SU-DHL-6 (cell line): ENCODE measurements around the gene TGM3.

Experiments used
- EZH2phosphoT487 ChIP-seq: fragments of 200-600 bp; sonication (generic), shearing (Covaris generic); conservative IDR thresholded peaks from 2 replicates; pipeline ENCODE4 v1.6.1; 2018; ENCODE audit warnings: mild to moderate bottlenecking, antibody characterized with exemption, low read length, moderate library complexity, mixed read lengths
- TF ChIP-seq, protein P1 (sequence below): fragments of 200-600 bp; sonication (generic); IDR thresholded peaks from one replicate; pipeline ENCODE4 v1.5.1; 2017; ENCODE audit warnings: antibody characterized with exemption, mild to moderate bottlenecking, low read length, moderate library complexity; ENCODE audit not compliant: insufficient read depth, poor library complexity, severe bottlenecking

DNA sequence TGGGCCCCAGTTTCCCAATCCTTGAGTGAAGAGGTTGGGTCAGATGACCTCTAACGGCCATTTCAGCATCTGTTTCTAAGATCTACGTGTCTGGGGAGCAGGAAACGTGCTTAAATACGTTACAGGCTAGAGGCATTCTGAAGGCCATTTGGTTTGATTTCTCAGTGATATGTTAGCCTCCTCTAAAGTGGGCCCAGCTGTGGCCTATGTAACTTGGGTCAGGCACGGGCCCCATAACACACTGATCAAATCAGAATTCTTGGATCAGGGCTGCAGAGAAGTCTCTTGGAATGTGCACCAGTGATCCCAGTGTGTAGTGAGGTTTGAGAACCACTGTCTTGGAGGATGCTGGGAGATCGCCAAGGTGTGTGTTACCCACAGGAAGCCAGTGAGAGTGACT, 36.1 kb upstream of the TGM3 start:
- TF ChIP-seq, protein P1, sequence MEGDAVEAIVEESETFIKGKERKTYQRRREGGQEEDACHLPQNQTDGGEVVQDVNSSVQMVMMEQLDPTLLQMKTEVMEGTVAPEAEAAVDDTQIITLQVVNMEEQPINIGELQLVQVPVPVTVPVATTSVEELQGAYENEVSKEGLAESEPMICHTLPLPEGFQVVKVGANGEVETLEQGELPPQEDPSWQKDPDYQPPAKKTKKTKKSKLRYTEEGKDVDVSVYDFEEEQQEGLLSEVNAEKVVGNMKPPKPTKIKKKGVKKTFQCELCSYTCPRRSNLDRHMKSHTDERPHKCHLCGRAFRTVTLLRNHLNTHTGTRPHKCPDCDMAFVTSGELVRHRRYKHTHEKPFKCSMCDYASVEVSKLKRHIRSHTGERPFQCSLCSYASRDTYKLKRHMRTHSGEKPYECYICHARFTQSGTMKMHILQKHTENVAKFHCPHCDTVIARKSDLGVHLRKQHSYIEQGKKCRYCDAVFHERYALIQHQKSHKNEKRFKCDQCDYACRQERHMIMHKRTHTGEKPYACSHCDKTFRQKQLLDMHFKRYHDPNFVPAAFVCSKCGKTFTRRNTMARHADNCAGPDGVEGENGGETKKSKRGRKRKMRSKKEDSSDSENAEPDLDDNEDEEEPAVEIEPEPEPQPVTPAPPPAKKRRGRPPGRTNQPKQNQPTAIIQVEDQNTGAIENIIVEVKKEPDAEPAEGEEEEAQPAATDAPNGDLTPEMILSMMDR = no peak
- no peak for TF ChIP-seq EZH2phosphoT487
